GM04504 (cell line): ENCODE results near the gene PHTF1.

Source experiments
- DNase-seq: peaks from one replicate; pipeline ENCODE4 v3.0.0-alpha.2; 2012; ENCODE audit warnings: low read depth

Gene PHTF1

GRCh38 chr1:113665071-113665470 is 94.2 kb downstream of the PHTF1 start:
- no peak for DNase-seq

GRCh38 chr1:113663165-113663951 is 95.9 kb downstream of the PHTF1 start:
- no peak for DNase-seq

- DNase-seq, result no peak
Observed at GRCh38 chr1:113662101-113662500, 97.2 kb downstream of the PHTF1 start.

- no peak for DNase-seq
Observed at GRCh38 chr1:113660088-113660487, 99.2 kb downstream of the PHTF1 start.

GRCh38 chr1:113659556-113659955 is 99.7 kb downstream of the PHTF1 start:
- DNase-seq, result no peak

GRCh38 chr1:113659035-113659434 is 100.3 kb downstream of the PHTF1 start:
- DNase-seq, result no peak

- DNase-seq, result no peak
Observed at GRCh38 chr1:113657556-113658063, 101.7 kb downstream of the PHTF1 start.

GRCh38 chr1:113657126-113657525 is 102.2 kb downstream of the PHTF1 start:
- DNase-seq, result no peak

GRCh38 chr1:113654883-113655282 is 104.4 kb downstream of the PHTF1 start:
- no peak for DNase-seq

GRCh38 chr1:113653741-113654140 is 105.5 kb downstream of the PHTF1 start:
- no peak for DNase-seq

GRCh38 chr1:113652771-113653170 is 106.5 kb downstream of the PHTF1 start:
- DNase-seq, result no peak

GRCh38 chr1:113648478-113648877 is 110.8 kb downstream of the PHTF1 start:
- no peak for DNase-seq

GRCh38 chr1:113647164-113647563 is 112.1 kb downstream of the PHTF1 start:
- DNase-seq, result no peak
